Activated CD8-positive, alpha-beta T cell treated with anti-CD3 and anti-CD28 coated beads, Interleukin-2, amount 10 ng/mL, durations not matched to agents 7 days and 5 days (primary cell): Measurements from ENCODE around the gene RBL1. TPM values are rescaled to one million over a fixed set of nuclear protein-coding genes. Genes with fewer than 3 reads are reported as not detected.

Source experiments
- total RNA-seq, 2 experiments: library from RNA; stranded (reverse); gene quantifications; one replicate each; pipeline ENCODE4 v1.2.3, GENCODE V29; 2021

The RBL1 gene
- total RNA-seq, 2 experiments from 2014 or later: 55.6 to 56.3 TPM

Other genes starting within 250 kb of the RBL1 start
- gene TLDC2, start 219.9 kb downstream of the RBL1 start, total RNA-seq: not detected
- gene SAMHD1, start 144.3 kb downstream of the RBL1 start, total RNA-seq: 100 to 1,000 TPM; 318 to 346 TPM
- 100 to 1,000 TPM; 163 to 165 TPM for gene RPN2, start 83.3 kb upstream of the RBL1 start, total RNA-seq
- gene MROH8, start 83.6 kb upstream of the RBL1 start, total RNA-seq: 1 to 10 TPM; 2.6 to 2.8 TPM
- not detected for gene GHRH, start 165.8 kb upstream of the RBL1 start, total RNA-seq
- 10 to 100 TPM; 10.1 to 10.9 TPM for gene MANBAL, start 193.7 kb upstream of the RBL1 start, total RNA-seq